GM12801 (cell line): ENCODE results near the gene ABCF2.

Experiments used
- TF ChIP-seq, protein P1 (sequence below): IDR thresholded peaks from one replicate; pipeline ENCODE4 v1.5.1; 2011; ENCODE audit warnings: control low read depth; ENCODE audit not compliant: insufficient read length; ENCODE audit errors: extremely low read depth

ABCF2 gene

DNA sequence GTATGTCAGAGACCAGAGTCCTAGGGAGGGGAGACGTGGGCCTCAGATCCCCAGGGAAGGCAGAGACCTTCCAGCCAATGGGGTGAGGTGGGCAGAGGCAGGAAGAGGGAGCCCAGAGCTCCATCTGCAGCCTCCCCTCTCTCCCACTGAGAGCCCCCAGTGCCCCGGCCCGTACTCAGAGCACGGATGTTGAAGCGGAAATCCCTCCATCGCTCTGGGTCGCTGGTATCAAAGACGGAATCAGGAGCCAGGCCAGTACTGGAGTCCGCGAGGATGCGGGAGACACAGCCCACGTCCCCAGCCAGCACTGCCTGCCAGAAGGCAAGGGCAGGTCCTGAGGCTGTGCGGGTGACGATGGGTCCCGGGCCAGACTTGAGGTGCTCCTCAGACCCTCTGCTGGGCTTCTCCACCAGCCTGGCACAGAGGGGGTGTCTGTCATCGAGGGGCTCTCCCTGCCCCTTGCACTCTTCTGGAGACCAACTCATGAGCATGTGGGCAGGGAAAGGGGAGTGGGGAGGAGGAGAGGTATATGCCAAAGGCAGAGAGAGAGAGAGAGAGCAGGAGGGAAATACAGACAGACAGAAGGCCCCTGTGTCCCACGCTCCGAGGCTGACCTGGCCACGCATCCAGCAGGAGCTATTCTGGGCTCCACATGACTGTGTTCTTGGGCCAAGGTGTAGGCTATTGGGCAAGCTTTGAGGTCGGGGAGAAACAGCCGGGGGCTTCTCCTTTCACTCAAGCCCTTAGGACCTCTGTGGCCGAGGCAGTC lies 40.2 kb downstream of the ABCF2 start, which contains the start of gene ASB10:
TSS of gene ASB10 (minus strand) at position 611 of the 769 bp plus-strand sequence. CDS start at position 491, 120 bp downstream.
- TF ChIP-seq, protein P1, sequence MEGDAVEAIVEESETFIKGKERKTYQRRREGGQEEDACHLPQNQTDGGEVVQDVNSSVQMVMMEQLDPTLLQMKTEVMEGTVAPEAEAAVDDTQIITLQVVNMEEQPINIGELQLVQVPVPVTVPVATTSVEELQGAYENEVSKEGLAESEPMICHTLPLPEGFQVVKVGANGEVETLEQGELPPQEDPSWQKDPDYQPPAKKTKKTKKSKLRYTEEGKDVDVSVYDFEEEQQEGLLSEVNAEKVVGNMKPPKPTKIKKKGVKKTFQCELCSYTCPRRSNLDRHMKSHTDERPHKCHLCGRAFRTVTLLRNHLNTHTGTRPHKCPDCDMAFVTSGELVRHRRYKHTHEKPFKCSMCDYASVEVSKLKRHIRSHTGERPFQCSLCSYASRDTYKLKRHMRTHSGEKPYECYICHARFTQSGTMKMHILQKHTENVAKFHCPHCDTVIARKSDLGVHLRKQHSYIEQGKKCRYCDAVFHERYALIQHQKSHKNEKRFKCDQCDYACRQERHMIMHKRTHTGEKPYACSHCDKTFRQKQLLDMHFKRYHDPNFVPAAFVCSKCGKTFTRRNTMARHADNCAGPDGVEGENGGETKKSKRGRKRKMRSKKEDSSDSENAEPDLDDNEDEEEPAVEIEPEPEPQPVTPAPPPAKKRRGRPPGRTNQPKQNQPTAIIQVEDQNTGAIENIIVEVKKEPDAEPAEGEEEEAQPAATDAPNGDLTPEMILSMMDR = no peak

DNA sequence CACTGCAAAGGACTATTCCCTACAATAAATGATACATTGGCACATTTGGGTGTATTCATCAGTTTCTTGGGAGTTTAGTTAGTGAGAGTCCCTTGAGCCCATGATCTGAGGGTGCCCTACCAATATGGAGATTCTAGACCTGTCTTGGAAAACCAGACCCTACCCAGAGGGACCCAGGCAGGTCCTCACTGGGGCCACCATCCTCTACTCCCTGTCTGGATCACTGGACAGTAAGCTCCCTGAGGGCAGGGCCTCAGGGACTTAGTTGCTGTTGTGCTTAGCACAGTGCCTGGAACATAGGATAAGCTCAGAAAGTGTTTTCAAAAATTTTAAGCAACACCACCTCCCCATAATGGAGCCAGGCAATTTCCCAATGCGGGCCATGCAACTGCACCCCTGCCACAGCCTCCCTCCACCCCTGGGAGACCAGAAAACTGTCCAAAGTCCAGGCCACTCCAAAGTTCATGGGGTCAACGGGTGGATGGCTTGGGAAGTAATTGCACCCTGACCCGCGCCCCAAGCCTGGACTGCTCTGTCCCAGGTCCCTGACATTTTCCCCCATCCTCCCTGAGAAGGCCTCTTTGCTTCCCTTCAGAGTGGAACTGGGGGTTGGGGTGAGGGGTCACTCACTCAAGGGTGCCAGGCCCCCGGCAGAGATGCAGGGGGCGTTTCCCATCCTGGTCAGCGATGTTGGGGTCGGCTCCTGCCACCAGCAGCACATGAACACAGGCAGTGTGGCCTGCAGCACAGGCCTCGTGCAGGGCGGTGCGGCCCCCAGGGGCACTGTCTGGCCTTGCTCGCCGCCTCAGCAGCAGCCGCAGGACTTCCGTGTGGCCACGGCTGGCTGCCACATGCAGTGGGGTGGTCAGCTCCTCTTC lies 41.0 kb downstream of the ABCF2 start:
- TF ChIP-seq, protein P1 = no peak

DNA sequence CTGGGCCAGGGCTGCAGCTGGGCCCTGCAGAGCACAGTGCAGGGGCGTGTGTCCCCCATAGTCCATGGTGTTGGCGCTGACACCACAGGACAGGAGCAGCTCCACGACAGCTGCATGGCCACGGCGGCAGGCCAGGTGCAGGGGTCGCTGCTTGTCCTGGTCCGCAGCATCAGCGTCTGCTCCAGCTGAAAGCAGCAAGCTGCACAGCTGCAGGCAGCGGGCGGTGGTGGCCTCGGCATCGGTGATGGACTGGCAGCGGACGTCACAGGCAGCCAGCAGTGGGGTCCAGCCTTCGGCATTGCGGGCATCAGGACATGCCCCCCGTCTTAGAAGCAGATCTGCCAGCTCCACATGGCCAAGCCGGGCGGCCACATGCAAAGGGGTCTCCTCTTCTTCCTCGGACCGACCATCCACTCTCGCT lies 46.0 kb downstream of the ABCF2 start:
- TF ChIP-seq, protein P1 = no peak

DNA sequence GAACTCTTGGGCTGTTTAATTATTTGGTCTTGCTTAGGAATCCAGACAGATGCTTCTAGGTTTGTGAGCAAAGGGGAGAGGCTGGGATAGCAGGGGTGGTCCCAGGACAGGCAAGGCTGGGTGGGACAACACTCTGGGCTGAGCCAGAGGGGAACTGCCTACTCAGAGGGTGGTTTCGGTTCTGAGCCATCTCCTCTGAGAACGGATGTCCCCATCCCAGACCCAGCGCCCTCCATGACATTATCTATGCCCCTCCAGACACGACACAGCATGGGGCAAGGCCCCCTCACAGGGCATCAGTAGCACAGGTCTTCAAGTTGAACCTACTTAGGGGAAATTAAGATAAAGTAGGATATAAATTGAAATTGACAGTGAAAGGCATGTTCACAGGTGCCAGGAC lies 47.1 kb downstream of the ABCF2 start:
- TF ChIP-seq, protein P1 = no peak

DNA sequence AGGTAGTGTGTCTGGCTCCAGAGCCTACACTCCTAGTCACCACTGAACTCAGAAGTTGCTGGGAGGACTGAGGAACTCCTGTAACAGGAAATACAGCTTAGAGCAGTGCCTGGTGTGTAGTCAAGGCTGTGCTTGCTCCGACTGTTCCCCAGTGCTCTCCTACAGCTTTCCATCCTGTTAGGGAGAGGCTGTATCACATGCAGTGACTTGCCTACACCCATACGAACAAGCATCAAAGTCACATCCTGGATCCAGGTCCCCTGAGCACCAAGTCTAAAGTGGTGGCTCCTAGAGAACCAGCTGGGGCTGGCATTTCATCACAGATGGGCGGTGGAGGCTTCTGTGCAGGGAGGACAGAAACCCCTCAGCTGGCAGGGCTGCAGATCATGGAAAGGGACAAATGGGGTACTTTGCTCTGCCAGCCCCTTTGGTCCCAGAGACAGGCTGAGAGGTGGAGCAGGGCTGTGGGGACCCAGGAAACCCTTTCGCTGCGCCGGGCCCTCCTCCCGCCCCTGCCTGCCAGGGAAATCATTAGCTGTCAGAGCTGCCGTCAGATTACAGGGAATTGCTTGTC lies 47.6 kb downstream of the ABCF2 start:
- TF ChIP-seq, protein P1 = no peak

DNA sequence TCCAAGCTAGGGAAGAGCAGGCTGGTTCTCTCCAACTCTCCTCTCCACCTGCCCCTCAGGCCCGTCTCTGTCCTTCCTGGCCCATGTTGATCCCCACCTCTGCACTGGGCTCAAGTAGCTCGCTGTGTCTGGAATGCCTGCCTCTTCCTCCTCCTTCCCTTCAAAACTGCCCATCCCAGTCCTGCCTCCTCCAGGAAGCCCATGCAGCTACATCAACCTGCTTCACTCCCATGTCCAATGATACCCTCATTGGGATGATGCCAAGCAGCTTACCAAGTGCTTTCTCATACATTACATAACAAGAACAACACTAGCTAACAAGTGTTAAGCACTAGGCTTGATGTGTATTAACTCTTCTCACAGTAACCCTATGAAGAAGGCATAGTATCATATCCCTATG lies 48.2 kb downstream of the ABCF2 start:
- TF ChIP-seq, protein P1 = no peak

DNA sequence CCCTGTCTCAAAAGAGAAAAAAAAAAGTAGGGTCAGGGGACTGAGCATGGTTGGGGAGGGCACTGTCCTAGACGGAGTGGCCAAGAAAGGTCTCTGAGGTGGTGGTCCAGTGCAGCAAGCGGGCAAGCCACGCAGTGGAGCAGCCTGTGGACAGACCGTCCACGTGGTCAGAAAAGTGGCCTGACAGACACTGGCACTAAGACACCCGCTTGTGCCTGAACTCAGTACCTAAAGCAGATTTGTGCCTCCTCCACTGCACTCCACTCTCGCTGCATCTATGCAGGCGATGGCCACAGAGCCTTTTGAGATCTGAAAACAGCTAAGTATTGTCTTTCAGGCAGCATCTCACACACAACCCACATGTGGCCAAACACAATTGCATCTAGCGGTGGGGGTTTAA lies 48.8 kb downstream of the ABCF2 start:
- TF ChIP-seq, protein P1 = no peak
